ENCODE results near the gene PARP12.

Gene PARP12

DNA sequence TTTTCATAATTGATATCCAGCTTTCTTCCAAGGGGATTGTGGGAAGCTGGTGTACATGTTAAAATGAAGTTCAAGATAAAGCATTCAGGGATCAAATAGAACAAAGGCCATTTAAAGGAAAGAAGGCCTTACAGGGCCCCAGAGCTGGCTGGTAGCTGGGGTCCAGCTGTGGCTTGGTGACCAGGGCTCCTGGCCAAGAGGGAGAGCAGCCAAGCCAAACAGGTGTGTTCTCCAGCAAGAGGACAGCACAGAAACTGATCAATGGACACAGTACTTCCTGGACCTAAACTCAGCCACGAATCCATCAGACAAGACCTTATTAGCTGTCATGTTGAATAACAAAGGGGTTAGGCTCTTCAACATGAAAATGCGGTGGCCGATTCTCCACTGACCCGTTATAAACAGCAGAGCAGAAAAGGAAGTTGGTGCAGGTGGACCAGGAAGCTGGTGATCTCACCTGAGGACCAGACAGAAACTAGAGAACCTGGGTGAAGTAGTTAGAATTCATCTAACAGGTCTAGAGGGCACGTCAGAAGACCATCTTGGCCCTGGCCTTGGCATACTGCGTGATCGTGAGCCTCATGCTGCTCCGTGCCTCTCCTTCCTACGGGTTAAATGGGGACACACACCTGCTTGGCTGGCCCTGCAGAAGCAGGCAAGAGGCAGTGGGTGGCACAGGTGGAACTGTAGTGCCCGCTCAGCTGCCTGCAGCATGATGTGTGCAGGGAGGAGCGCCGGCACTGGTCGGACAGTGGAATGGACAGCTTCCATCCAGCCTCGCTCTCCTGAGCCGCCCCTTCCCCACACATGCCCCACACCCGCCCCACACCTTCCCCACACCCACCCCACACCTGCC is 53.8 kb downstream of the PARP12 start:
- no peak for DNase-seq

DNA sequence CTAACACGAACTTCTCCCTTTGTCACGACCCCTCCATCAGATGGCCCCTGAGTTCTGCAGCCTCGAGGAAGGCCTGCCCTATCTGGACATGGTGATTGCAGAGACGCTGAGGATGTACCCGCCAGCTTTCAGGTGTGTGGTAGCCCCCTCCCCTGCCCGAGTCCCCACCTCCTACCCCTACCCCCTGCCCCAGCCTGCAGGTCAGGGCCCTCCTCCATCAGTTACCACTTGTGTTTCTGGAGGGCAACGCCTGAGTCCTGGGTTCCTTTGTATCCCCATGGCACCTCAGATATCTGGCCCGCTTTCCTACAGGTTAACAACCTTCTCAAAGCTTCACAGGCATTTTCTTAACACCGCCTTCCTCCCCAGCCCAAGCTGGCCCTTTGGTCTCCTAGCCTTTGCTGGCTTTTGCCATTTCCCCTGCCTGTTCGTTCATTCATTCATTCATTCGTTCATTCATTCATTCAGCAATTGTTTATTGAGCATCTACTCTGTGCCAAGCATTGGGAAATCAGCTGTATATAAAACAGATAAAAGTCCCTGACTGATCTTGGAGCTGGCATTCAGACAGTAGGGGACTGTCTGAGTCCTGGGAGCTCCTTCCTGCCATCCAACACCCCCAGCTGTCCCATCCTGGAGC is 55.6 kb downstream of the PARP12 start:
- no peak for DNase-seq

- no peak for DNase-seq
Observed at GRCh38 chr7:140006600-140006999, 56.2 kb downstream of the PARP12 start.

GRCh38 chr7:140005754-140006503 is 56.8 kb downstream of the PARP12 start:
- DNase-seq: no peak

DNA sequence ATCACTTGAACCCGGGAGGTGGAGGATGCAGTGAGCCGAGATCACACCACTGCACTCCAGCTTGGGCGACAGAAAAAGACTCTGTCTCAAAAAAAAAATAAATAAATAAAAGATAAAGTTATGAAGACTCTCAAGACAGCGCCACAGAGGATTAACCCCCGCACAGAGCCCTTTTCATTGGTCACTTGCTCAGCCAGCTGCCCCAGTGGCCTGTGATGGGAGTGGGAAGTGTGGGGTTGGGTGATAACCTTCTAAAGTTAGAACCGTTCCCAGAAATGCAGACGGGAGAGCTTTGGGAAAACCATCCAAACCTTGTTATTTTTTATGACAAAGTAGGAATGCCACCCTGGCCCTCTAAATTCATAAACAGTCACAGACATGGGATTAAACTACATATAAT is 57.4 kb downstream of the PARP12 start:
- DNase-seq: no peak

- no peak for DNase-seq
Observed at GRCh38 chr7:140004672-140005071, 58.1 kb downstream of the PARP12 start.

- peak; percentile 23 for DNase-seq
Observed at GRCh38 chr7:140003913-140004382, 58.8 kb downstream of the PARP12 start.

- no peak for DNase-seq
Observed at GRCh38 chr7:140000666-140001268, 62.0 kb downstream of the PARP12 start.

GRCh38 chr7:139999516-139999915 is 63.2 kb downstream of the PARP12 start:
- DNase-seq: no peak

- no peak for DNase-seq
Observed at GRCh38 chr7:139998572-139998971, 64.2 kb downstream of the PARP12 start.

DNA sequence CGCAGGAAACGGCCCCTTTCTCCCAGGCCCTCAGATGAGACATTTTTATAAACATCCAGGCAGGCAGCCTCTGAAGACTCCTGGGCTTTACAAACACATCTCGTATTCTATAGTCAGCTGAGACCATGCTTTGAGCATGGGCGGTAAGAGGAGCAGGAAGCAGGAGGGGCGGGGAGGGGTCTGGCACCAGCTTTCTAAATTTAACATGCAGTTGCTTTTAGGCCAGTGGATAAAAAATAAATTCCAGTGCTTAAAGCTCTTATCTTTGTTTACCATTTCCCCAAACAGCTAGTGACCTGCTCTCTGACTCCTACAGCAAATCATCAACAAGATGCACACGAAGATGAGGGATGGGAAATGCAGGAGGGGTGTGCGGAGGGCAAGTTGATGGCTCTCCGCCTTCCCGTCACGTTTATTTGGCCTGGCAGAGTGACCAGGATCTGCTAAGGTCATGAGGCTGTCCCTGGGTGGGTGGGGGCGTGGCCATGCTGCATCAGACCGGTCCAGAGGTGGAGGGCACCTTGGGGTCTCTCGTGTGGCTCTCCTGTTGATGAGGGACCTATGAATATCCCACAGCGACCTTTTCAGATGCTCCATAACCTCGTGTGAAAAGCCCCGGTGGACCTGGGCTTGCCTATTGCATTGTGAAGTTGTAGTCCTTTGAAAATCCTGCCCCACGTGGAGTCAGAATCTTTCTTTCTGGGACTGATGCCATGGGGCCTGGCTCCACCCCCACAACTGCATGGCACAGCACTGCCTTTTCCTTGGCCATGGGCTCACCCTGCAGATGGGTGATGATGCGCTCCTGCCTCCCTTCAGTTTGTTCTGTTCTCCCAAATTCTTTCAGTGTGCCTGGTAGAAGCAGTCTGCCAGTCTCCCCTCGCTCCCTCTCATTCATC is 67.5 kb downstream of the PARP12 start:
- DNase-seq: no peak

DNA sequence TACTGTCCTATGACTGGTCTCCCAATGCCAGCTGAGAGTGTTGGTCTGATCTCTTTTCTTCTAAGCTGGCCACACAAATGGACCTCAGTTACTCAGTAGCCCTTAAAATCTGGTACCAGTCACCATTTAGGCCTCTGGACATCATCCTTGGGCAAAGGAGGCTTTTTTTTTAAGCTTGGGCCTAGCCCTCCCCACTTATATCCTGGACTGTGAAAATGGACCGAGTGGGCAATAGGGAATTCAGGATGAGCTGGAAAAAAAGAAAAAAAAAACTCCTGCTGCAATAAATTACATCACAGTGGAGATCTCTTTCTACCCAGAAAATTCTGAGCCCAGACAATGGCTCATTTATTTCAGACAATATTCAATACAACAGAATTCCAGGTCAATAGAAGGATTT is 68.4 kb downstream of the PARP12 start:
- no peak for DNase-seq

DNA sequence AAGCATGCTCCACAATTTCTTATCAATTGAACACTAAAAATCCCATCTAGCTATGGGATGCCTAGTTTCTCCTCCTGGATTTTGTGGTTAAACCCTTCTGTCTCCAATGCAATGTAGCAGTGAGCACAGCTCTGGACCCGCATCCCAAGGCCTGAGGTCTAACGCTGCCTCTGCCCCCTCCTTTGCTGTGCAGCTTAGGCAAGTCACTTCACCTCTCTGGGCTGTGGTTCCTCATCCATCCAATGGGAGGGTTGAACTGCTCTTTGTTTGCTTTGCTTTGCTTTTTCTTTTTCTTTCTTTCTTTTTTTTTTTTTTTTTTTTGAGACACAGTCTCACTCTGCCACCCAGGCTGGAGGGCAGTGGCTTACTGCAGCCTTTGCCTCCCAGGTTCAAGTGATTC is 69.2 kb downstream of the PARP12 start:
- no peak for DNase-seq

GRCh38 chr7:139993169-139993568 is 69.6 kb downstream of the PARP12 start:
- no peak for DNase-seq

- DNase-seq: peak; percentile 42
Observed at GRCh38 chr7:139992353-139993044, 70.3 kb downstream of the PARP12 start.

DNA sequence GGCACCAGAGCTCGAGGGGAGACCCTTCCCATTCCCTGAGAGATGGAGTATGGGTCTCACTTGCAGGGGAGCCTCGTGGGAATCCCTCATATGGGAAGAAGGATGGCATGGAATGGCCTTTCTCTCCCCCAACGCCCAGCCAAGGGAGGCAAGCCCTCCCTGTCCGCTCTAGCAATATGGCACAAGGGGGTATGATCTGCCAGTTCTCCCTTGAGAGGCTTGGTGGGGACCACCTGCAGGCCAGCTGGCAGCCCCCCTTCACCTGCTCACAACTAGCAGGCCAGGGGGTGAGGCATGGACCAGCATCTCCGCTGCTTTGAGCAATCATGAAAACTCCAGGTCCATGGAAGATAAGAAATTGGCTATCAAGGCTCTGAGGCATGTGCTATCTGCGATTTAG is 70.8 kb downstream of the PARP12 start:
- DNase-seq: no peak

DNA sequence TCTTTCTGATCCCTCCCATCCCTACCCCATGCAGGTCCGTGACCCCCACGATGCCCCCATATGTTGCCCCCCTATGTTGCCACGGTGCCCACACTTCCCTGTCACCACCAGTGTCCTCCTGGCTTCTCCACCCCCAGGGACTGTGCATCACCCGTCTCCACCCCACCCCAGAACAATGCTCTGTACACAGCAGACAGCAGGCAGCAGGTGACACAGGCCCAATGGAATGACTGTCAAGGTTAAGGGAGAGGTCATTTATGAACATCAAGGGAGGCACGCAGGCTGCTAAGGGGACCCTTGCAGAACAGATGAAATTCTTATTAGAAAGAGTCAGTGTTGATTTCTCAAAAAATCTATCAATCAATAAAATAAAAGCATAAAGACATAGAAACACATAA is 71.5 kb downstream of the PARP12 start:
- DNase-seq: no peak

DNA sequence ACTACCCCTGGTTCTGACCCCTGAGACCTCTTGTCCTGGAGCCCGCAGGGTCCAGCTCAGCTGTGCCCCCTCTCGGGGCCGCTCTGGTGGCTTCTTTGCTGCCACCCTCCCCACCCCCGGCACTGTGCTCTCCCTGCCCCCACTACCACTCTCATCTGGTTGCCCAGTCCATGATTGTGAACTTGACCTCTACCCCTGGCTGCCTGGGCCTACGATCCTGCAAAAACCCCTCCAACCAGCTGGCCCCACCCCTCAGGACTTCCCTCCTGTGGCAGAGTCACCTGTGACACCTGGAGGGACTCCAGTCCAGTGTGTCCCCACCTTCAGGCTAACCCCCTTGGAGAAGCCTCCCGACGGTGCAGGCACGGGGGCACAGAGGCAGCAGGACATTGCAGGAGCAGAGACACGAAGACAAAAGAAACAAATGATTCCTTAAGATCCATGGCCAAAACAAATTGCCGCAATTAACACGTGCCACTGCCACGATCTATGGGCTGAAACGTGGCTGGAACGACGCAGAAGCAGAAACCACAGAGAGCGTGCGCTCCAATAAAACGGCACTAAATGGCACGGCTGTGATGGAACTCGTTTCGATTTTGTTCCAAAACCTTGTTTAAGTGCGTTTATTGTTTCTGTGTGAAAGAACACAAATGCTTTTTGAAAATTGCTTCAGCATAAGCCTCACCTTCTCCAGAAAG is 72.0 kb downstream of the PARP12 start:
- DNase-seq: no peak

GRCh38 chr7:139990142-139990535 is 72.6 kb downstream of the PARP12 start:
- no peak for DNase-seq

GRCh38 chr7:139989366-139990141 is 73.2 kb downstream of the PARP12 start:
- no peak for DNase-seq
